A673 (cell line): Measurements from ENCODE around the gene SLC2A6. TPM values are rescaled to one million over a fixed set of nuclear protein-coding genes. Genes with fewer than 3 reads are reported as not detected.

ENCODE experiments used
- BruUV-seq: library from RNA; stranded (reverse); fragments of 400-500 nt; replicated peaks from 2 replicates; lab custom pipeline; 2021; lab: Mats Ljungman, UMichigan
- CTCF ChIA-PET: fragments of 300-600 bp; sonication (Branson Sonifier 250); formaldehyde crosslinking; loops from one replicate; lab custom pipeline; 2022; ENCODE audit warnings: antibody characterized with exemption; lab: Charles Lee
- POLR2A ChIA-PET: fragments of 300-600 bp; sonication (Branson Sonifier 250); formaldehyde crosslinking; loops from one replicate; lab custom pipeline; 2022; ENCODE audit warnings: antibody characterized with exemption; ENCODE audit not compliant: low non-redundant PET; lab: Charles Lee
- DNase-seq: peaks from one replicate; pipeline ENCODE4 v3.0.0-alpha.2; 2015; ENCODE audit warnings: low spot score
- H3K27ac ChIP-seq: fragments of 200-600 bp; sonication (generic); 2 replicates; pipeline ENCODE4 v1.5.1; 2016; ENCODE audit warnings: mixed run types, low read depth, mild to moderate bottlenecking, mixed read lengths, antibody characterized with exemption, low read length; ENCODE audit not compliant: poor library complexity, severe bottlenecking
- H3K27me3 ChIP-seq: fragments of 200-600 bp; sonication (generic); replicated peaks from 2 replicates; pipeline ENCODE4 v1.6.1; 2017; ENCODE audit warnings: mixed run types, low read depth, mild to moderate bottlenecking, mixed read lengths, antibody characterized with exemption, low read length; ENCODE audit not compliant: insufficient read depth, poor library complexity
- H3K36me3 ChIP-seq: fragments of 200-600 bp; sonication (generic); 2 replicates; pipeline ENCODE4 v1.6.1; 2016; ENCODE audit warnings: mixed run types, mild to moderate bottlenecking, mixed read lengths, antibody characterized with exemption, low read length; ENCODE audit not compliant: insufficient read depth, poor library complexity, severe bottlenecking
- H3K4me1 ChIP-seq: fragments of 200-600 bp; sonication (generic); 2 replicates; pipeline ENCODE4 v1.6.1; 2017; ENCODE audit warnings: mixed run types, mild to moderate bottlenecking, mixed read lengths, antibody characterized with exemption, low read length; ENCODE audit not compliant: insufficient read depth, poor library complexity, severe bottlenecking
- H3K4me3 ChIP-seq: fragments of 200-600 bp; sonication (generic); 2 replicates; pipeline ENCODE4 v1.5.1; 2016; ENCODE audit warnings: low read depth, mixed run types, mild to moderate bottlenecking, mixed read lengths, low read length; ENCODE audit not compliant: poor library complexity, severe bottlenecking
- H3K9me3 ChIP-seq: fragments of 200-600 bp; sonication (generic); 2 replicates; pipeline ENCODE4 v1.6.1; 2016; ENCODE audit warnings: mixed run types, low read depth, mild to moderate bottlenecking, mixed read lengths, antibody characterized with exemption, low read length; ENCODE audit not compliant: poor library complexity, severe bottlenecking
- CTCF ChIP-seq: fragments of 300-800, 200-600 bp; sonication (generic); conservative IDR thresholded peaks from 2 replicates; pipeline ENCODE4 v1.5.1; 2017; ENCODE audit warnings: low read depth, mild to moderate bottlenecking, antibody characterized with exemption, low read length, moderate library complexity, mixed read lengths
- EZH2 ChIP-seq: fragments of 200-600 bp; sonication (generic); IDR thresholded peaks from 2 replicates; pipeline ENCODE4 v1.6.1; 2017; ENCODE audit warnings: borderline replicate concordance, low read depth, mild to moderate bottlenecking, mixed read lengths, antibody characterized with exemption, low read length; ENCODE audit not compliant: poor library complexity, severe bottlenecking
- intact Hi-C: fragments of 100-400 bp; cut with micrococcal nuclease; formaldehyde crosslinking; loops from one replicate; pipeline ENCODE4 v1.10.0; 2022; ENCODE audit not compliant: unreplicated experiment
- total RNA-seq: library from RNA; stranded (reverse); gene quantifications from 2 replicates; pipeline ENCODE4 v1.2.3, GENCODE V29; 2021

The SLC2A6 gene
- total RNA-seq, 1 experiment from 2014 or later, result 1.8 TPM

GRCh38 chr9:133527444-133527920 lies 48.6 kb upstream of the SLC2A6 start:
- ChIA-PET CTCF (no interaction called here), POLR2A (interaction anchor here (0.7 kb wide), 1 partner anchor 223 kb away, joined by 5 read pairs; no protein-coding TSS in a partner anchor)
- no peak for DNase-seq
- no peak for TF ChIP-seq EZH2
- no peak for TF ChIP-seq CTCF
- no peaks in the 10 kb centered on the region for H3K36me3 ChIP-seq
- intact Hi-C loops, result no loop called here
- H3K4me3 ChIP-seq, result no peak overlapping the region
- no TSS peak for BruUV-seq
- H3K27me3 ChIP-seq, result no peaks in the 10 kb centered on the region
- peaks cover 19% of the 10 kb centered on the region for H3K4me1 ChIP-seq
- no peaks in the 10 kb centered on the region for H3K9me3 ChIP-seq
- H3K27ac ChIP-seq, result peak overlapping the region; percentile 67

GRCh38 chr9:133526721-133527321 lies 47.9 kb upstream of the SLC2A6 start:
- ChIA-PET CTCF (no interaction called here), POLR2A (no interaction called here)
- H3K4me3 ChIP-seq, result no peak overlapping the region
- DNase-seq, result peak; percentile 85
- intact Hi-C loops, result no loop called here
- TF ChIP-seq CTCF (no peak), EZH2 (no peak)
- no peaks in the 10 kb centered on the region for H3K36me3 ChIP-seq
- no peaks in the 10 kb centered on the region for H3K9me3 ChIP-seq
- BruUV-seq, result no TSS peak
- H3K27me3 ChIP-seq, result no peaks in the 10 kb centered on the region
- H3K27ac ChIP-seq, result peak overlapping the region; percentile 67
- peaks cover 19% of the 10 kb centered on the region for H3K4me1 ChIP-seq

- DNase-seq, result no peak
- ChIA-PET POLR2A (no interaction called here), CTCF (no interaction called here)
- H3K27ac ChIP-seq, result peak overlapping the region; percentile 67
- intact Hi-C loops, result no loop called here
- H3K36me3 ChIP-seq, result no peaks in the 10 kb centered on the region
- H3K9me3 ChIP-seq, result no peaks in the 10 kb centered on the region
- TF ChIP-seq CTCF (no peak), EZH2 (no peak)
- peaks cover 19% of the 10 kb centered on the region for H3K4me1 ChIP-seq
- no TSS peak for BruUV-seq
- no peak overlapping the region for H3K4me3 ChIP-seq
- no peaks in the 10 kb centered on the region for H3K27me3 ChIP-seq
Observed at GRCh38 chr9:133525677-133526076, 46.8 kb upstream of the SLC2A6 start.
